Liver (tissue), 9 donors: ENCODE results near the gene TRDN. TPM values are rescaled to one million over a fixed set of nuclear protein-coding genes. Genes with fewer than 3 reads are reported as not detected.

ENCODE experiments used
- DNase-seq: peaks from one replicate; pipeline ENCODE4 v3.0.0-alpha.2; 2017; ENCODE audit warnings: low spot score
- H3K27ac ChIP-seq, 2 donors: one replicate each; pipeline ENCODE4 v1.7.0; 2013; ENCODE audit warnings: inconsistent platforms in 2 of 2, low read length in 2 of 2, control low read depth in 1 of 2, low read depth in 1 of 2, mild to moderate bottlenecking in 1 of 2
- H3K27me3 ChIP-seq, 4 donors: one replicate each; pipeline versions ENCODE4 v1.6.1 to v1.7.0; 2013; ENCODE audit warnings: low read length in 3 of 4, inconsistent platforms in 1 of 4, mild to moderate bottlenecking in 1 of 4, moderate library complexity in 1 of 4; ENCODE audit not compliant: control insufficient read depth in 4 of 4, insufficient read depth in 4 of 4
- H3K36me3 ChIP-seq, 4 donors: one replicate each; pipeline versions ENCODE4 v1.6.1 to v1.7.0; 2013; ENCODE audit warnings: low read length in 3 of 4, mild to moderate bottlenecking in 3 of 4, low read depth in 1 of 4, moderate library complexity in 1 of 4; ENCODE audit not compliant: control insufficient read depth in 4 of 4, insufficient read depth in 3 of 4
- H3K4me1 ChIP-seq, 4 donors: one replicate each; pipeline versions ENCODE4 v1.6.1 to v1.7.0; 2013; ENCODE audit warnings: low read length in 3 of 4, mild to moderate bottlenecking in 3 of 4, moderate library complexity in 1 of 4; ENCODE audit not compliant: control insufficient read depth in 4 of 4, insufficient read depth in 4 of 4
- H3K4me3 ChIP-seq, 3 donors: one replicate each; pipeline versions ENCODE4 v1.6.1 to v1.7.0; 2013; ENCODE audit warnings: low read length in 3 of 3, control low read depth in 1 of 3, low read depth in 1 of 3, mild to moderate bottlenecking in 1 of 3
- H3K9ac ChIP-seq, 2 donors: one replicate each; pipeline ENCODE4 v1.7.0; 2013; ENCODE audit warnings: low read length in 2 of 2, mild to moderate bottlenecking in 2 of 2, moderate library complexity in 2 of 2, control low read depth in 1 of 2, low read depth in 1 of 2
- H3K9me3 ChIP-seq, 4 donors: one replicate each; pipeline versions ENCODE4 v1.6.1 to v1.7.0; 2013; ENCODE audit warnings: low read length in 3 of 4; ENCODE audit not compliant: control insufficient read depth in 4 of 4
- ATF3 ChIP-seq: IDR thresholded peaks from 2 replicates; pipeline ENCODE4 v1.6.1; 2016; ENCODE audit warnings: antibody characterized with exemption
- EGR1 ChIP-seq, 2 donors: IDR thresholded peaks; 2 replicates each; pipeline ENCODE4 v1.6.1; 2016 to 2018; ENCODE audit warnings: antibody characterized with exemption in 2 of 2, low read depth in 2 of 2
- FOXA1 ChIP-seq: IDR thresholded peaks from 2 replicates; pipeline ENCODE4 v1.6.1; 2016; ENCODE audit warnings: antibody characterized with exemption
- FOXA2 ChIP-seq: IDR thresholded peaks from 2 replicates; pipeline ENCODE4 v1.6.1; 2016; ENCODE audit warnings: antibody characterized with exemption
- GABPA ChIP-seq, 2 donors: IDR thresholded peaks in 1 of 2; conservative IDR thresholded peaks in 1 of 2; 2 replicates each; pipeline ENCODE4 v1.6.1; 2016; ENCODE audit warnings: antibody characterized with exemption in 2 of 2, mild to moderate bottlenecking in 1 of 2, moderate library complexity in 1 of 2
- HNF4A ChIP-seq, 2 donors: conservative IDR thresholded peaks; 2 replicates each; pipeline ENCODE4 v1.6.1; 2016; ENCODE audit warnings: antibody characterized with exemption in 2 of 2, mild to moderate bottlenecking in 2 of 2
- HNF4G ChIP-seq: IDR thresholded peaks from 2 replicates; pipeline ENCODE4 v1.6.1; 2016; ENCODE audit warnings: antibody characterized with exemption
- JUND ChIP-seq, 2 donors: IDR thresholded peaks; 2 replicates each; pipeline ENCODE4 v1.6.1; 2016; ENCODE audit warnings: antibody characterized with exemption in 2 of 2
- NR2F2 ChIP-seq: IDR thresholded peaks from 2 replicates; pipeline ENCODE4 v1.6.1; 2016; ENCODE audit warnings: antibody characterized with exemption
- RAD21 ChIP-seq, 2 donors: IDR thresholded peaks; 2 replicates each; pipeline ENCODE4 v1.6.1; 2016; ENCODE audit warnings: antibody characterized with exemption in 2 of 2, mild to moderate bottlenecking in 2 of 2
- RXRA ChIP-seq, 2 donors: IDR thresholded peaks; 2 replicates each; pipeline ENCODE4 v1.6.1; 2017 to 2018; ENCODE audit warnings: antibody characterized with exemption in 2 of 2, mild to moderate bottlenecking in 1 of 2
- SP1 ChIP-seq: IDR thresholded peaks from 2 replicates; pipeline ENCODE4 v1.6.1; 2018; ENCODE audit warnings: antibody characterized with exemption, mild to moderate bottlenecking
- TAF1 ChIP-seq: conservative IDR thresholded peaks from 2 replicates; pipeline ENCODE4 v1.6.1; 2016; ENCODE audit warnings: antibody characterized with exemption, mild to moderate bottlenecking
- YY1 ChIP-seq: IDR thresholded peaks from 2 replicates; pipeline ENCODE4 v1.6.1; 2016; ENCODE audit warnings: antibody characterized with exemption, mild to moderate bottlenecking
- ZBTB33 ChIP-seq: IDR thresholded peaks from 2 replicates; pipeline ENCODE4 v1.6.1; 2016; ENCODE audit warnings: antibody characterized with exemption
- WGBS: extraction: QIAGEN DNeasy Blood & Tissue Kit; methylation state at CpG from one replicate; pipeline ENCODE4 v1.1.7; 2013; 5-methylcytosine and 5-hydroxymethylcytosine counted together
- polyA plus RNA-seq, 2 donors: library from polyadenylated mRNA; stranded (reverse) in 1 of 2; unstranded in 1 of 2; fragments of 200-250 nt in 1 of 2; fragments of >200 nt in 1 of 2; fragmentation: Nextera tagmentation in 1 of 2; extraction: Ambion mirVana in 1 of 2; gene quantifications; one replicate each; pipeline versions ENCODE4 v1.2.1 to v1.2.3, GENCODE V29; 2013 to 2015
- total RNA-seq, 2 donors: library from RNA; depleted of rRNA; stranded (reverse); fragments of >200 nt; gene quantifications; one replicate each; pipeline ENCODE4 v1.2.3, GENCODE V29; 2014
- TF ChIP-seq, protein P1 (sequence below): fragments of 150-350 bp; IDR thresholded peaks from 2 replicates; pipeline ENCODE4 v1.5.1; 2017; ENCODE audit warnings: improper control_type of control experiment, low read depth, low read length; ENCODE audit not compliant: missing input control
- TF ChIP-seq, protein P2 (sequence below): IDR thresholded peaks from 2 replicates; pipeline ENCODE4 v1.6.1; 2016; ENCODE audit warnings: antibody characterized with exemption, mild to moderate bottlenecking
- TF ChIP-seq, protein P3 (sequence below): IDR thresholded peaks from 2 replicates; pipeline ENCODE4 v1.6.1; 2016; ENCODE audit warnings: antibody characterized with exemption
- donor health status: healthy.
- donor health status: healthy.
- donor health status: healthy.
- donor health status: healthy.
- donor health status: healthy.

Gene TRDN
- total and polyA plus RNA-seq, 4 donors: 0.08 to 0.79 TPM; not detected in 2

- DNase-seq: no peak
- no peak for TF ChIP-seq FOXA2
- TF ChIP-seq, protein P1, sequence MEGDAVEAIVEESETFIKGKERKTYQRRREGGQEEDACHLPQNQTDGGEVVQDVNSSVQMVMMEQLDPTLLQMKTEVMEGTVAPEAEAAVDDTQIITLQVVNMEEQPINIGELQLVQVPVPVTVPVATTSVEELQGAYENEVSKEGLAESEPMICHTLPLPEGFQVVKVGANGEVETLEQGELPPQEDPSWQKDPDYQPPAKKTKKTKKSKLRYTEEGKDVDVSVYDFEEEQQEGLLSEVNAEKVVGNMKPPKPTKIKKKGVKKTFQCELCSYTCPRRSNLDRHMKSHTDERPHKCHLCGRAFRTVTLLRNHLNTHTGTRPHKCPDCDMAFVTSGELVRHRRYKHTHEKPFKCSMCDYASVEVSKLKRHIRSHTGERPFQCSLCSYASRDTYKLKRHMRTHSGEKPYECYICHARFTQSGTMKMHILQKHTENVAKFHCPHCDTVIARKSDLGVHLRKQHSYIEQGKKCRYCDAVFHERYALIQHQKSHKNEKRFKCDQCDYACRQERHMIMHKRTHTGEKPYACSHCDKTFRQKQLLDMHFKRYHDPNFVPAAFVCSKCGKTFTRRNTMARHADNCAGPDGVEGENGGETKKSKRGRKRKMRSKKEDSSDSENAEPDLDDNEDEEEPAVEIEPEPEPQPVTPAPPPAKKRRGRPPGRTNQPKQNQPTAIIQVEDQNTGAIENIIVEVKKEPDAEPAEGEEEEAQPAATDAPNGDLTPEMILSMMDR: no peak
- TF ChIP-seq TAF1: no peak
- TF ChIP-seq SP1: no peak
- TF ChIP-seq NR2F2: no peak
- TF ChIP-seq EGR1 (IDR thresholded peaks at IDR 0.05; ENCODE audit: low read depth in 2 of 2): no peak
- TF ChIP-seq FOXA1: no peak
- TF ChIP-seq RAD21 (IDR thresholded peaks at IDR 0.05): no peak
- no peak for TF ChIP-seq ZBTB33
- TF ChIP-seq, protein P2, sequence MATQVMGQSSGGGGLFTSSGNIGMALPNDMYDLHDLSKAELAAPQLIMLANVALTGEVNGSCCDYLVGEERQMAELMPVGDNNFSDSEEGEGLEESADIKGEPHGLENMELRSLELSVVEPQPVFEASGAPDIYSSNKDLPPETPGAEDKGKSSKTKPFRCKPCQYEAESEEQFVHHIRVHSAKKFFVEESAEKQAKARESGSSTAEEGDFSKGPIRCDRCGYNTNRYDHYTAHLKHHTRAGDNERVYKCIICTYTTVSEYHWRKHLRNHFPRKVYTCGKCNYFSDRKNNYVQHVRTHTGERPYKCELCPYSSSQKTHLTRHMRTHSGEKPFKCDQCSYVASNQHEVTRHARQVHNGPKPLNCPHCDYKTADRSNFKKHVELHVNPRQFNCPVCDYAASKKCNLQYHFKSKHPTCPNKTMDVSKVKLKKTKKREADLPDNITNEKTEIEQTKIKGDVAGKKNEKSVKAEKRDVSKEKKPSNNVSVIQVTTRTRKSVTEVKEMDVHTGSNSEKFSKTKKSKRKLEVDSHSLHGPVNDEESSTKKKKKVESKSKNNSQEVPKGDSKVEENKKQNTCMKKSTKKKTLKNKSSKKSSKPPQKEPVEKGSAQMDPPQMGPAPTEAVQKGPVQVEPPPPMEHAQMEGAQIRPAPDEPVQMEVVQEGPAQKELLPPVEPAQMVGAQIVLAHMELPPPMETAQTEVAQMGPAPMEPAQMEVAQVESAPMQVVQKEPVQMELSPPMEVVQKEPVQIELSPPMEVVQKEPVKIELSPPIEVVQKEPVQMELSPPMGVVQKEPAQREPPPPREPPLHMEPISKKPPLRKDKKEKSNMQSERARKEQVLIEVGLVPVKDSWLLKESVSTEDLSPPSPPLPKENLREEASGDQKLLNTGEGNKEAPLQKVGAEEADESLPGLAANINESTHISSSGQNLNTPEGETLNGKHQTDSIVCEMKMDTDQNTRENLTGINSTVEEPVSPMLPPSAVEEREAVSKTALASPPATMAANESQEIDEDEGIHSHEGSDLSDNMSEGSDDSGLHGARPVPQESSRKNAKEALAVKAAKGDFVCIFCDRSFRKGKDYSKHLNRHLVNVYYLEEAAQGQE: no peak
- no peak for TF ChIP-seq YY1
- TF ChIP-seq JUND (IDR thresholded peaks at IDR 0.05): no peak
- TF ChIP-seq GABPA (IDR thresholded peaks at IDR 0.05 in 1 of 2, conservative IDR thresholded peaks at IDR 0.05 in 1 of 2): no peak
- TF ChIP-seq RXRA (IDR thresholded peaks at IDR 0.05): no peak
- TF ChIP-seq, protein P3, sequence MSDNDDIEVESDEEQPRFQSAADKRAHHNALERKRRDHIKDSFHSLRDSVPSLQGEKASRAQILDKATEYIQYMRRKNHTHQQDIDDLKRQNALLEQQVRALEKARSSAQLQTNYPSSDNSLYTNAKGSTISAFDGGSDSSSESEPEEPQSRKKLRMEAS: no peak
- no peak for TF ChIP-seq HNF4A (conservative IDR thresholded peaks at IDR 0.05)
- Histone ChIP-seq H3K27me3 (no peaks in the 10 kb centered on the region), H3K9ac (no peak overlapping the region), H3K9me3 (no peaks in the 10 kb centered on the region), H3K27ac (no peak overlapping the region), H3K4me1 (no peaks in the 10 kb centered on the region), H3K36me3 (no peaks in the 10 kb centered on the region), H3K4me3 (no peak overlapping the region)
- WGBS: 87% methylated on average over 2 of the region's 2 CpGs
Observed at GRCh38 chr6:123515715-123516114, 121.0 kb downstream of the TRDN start.

DNA sequence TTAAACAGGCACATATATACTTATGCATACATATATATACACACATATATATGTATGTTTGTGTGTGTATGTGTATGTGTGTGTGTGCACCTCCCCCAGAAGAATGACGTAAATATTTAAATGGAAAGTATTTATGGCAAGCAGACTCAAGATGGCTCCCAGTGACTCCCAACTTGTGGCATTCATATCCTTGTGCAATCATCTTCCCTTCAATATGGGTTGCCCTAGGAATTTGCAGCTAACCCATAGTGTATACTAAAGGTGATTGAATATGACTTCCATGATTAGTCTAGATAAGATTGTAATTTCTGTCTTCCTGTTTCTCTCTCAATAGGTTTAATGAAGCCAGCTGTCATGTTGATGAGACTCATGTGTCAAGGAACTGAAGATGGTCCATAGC lies 127.6 kb downstream of the TRDN start:
- DNase-seq: no peak
- Histone ChIP-seq H3K9me3 (no peaks in the 10 kb centered on the region), H3K4me3 (no peak overlapping the region), H3K36me3 (no peaks in the 10 kb centered on the region), H3K27me3 (no peaks in the 10 kb centered on the region), H3K4me1 (no peaks in the 10 kb centered on the region), H3K9ac (no peak overlapping the region), H3K27ac (no peak overlapping the region)
- WGBS: 20% methylated on average over 1 of the region's 1 CpG
- TF ChIP-seq, protein P1: no peak
- TF ChIP-seq FOXA2 (no peak), HNF4A (conservative IDR thresholded peaks at IDR 0.05) (no peak), EGR1 (IDR thresholded peaks at IDR 0.05; ENCODE audit: low read depth in 2 of 2) (no peak), HNF4G (no peak), TAF1 (no peak), ATF3 (no peak), SP1 (no peak), GABPA (IDR thresholded peaks at IDR 0.05 in 1 of 2, conservative IDR thresholded peaks at IDR 0.05 in 1 of 2) (no peak), RXRA (IDR thresholded peaks at IDR 0.05) (no peak), RAD21 (IDR thresholded peaks at IDR 0.05) (no peak)
- TF ChIP-seq, protein P3: no peak
- TF ChIP-seq, protein P2: no peak
